H1 (cell line): ENCODE data around the gene BLOC1S3. TPM values are rescaled to one million over a fixed set of nuclear protein-coding genes. Genes with fewer than 3 reads are reported as not detected.

Experiments
- CTCF ChIA-PET: fragments of 300-600 bp; sonication (Branson Sonifier 250); formaldehyde crosslinking; loops from one replicate; lab custom pipeline; 2021; ENCODE audit not compliant: partially characterized antibody; lab: Charles Lee
- POLR2A ChIA-PET: fragments of 300-600 bp; sonication (Branson Sonifier 250); formaldehyde crosslinking; loops from one replicate; lab custom pipeline; 2021; ENCODE audit warnings: inconsistent platforms; ENCODE audit not compliant: partially characterized antibody; lab: Charles Lee
- DNase-seq, 2 experiments: peaks; one replicate each; pipeline versions ENCODE4 v3.0.0 to v3.0.0-alpha.2; 2010 to 2022; ENCODE audit warnings: low spot score in 2 of 2, low read depth in 1 of 2, mixed read lengths in 1 of 2
- FAIRE-seq: peaks from 2 replicates; lab custom pipeline; 2011; peaks lifted over from hg19 to GRCh38; lab: Jason Lieb, UNC
- H2AFZ ChIP-seq: 2 replicates; pipeline ENCODE4 v1.8.1; 2012; ENCODE audit warnings: low read length, inconsistent platforms
- H2AK5ac ChIP-seq: 2 replicates; pipeline ENCODE4 v1.6.1; 2013; ENCODE audit warnings: low read depth, low read length
- H2BK120ac ChIP-seq: replicated peaks from 2 replicates; pipeline ENCODE3; 2013; ENCODE audit warnings: low read depth, low read length, inconsistent platforms
- H2BK12ac ChIP-seq: 2 replicates; pipeline ENCODE4 v1.6.1; 2013; ENCODE audit warnings: low read depth, low read length
- H2BK15ac ChIP-seq: 2 replicates; pipeline ENCODE4 v1.6.1; 2013; ENCODE audit warnings: low read length
- H2BK20ac ChIP-seq: 2 replicates; pipeline ENCODE4 v1.6.1; 2013; ENCODE audit warnings: low read length
- H2BK5ac ChIP-seq: 2 replicates; pipeline ENCODE4 v1.6.1; 2013; ENCODE audit warnings: low read depth, low read length
- H3K14ac ChIP-seq: 2 replicates; pipeline ENCODE4 v1.6.1; 2013; ENCODE audit warnings: inconsistent platforms; ENCODE audit not compliant: insufficient read length
- H3K18ac ChIP-seq: 2 replicates; pipeline ENCODE4 v1.6.1; 2013; ENCODE audit warnings: low read length; ENCODE audit errors: extremely low read depth
- H3K23ac ChIP-seq: 2 replicates; pipeline ENCODE4 v1.6.1; 2013; ENCODE audit warnings: inconsistent platforms; ENCODE audit not compliant: insufficient read length
- H3K23me2 ChIP-seq: 2 replicates; pipeline ENCODE4 v1.6.1; 2013; ENCODE audit warnings: low read depth, low read length
- H3K27ac ChIP-seq: 2 replicates; pipeline ENCODE4 v1.6.1; 2011; ENCODE audit warnings: low read depth, low read length, inconsistent platforms
- H3K27me3 ChIP-seq, 4 experiments: replicated peaks in 1 of 4; 1 replicate in 1 of 4; 2 replicates in 3 of 4; pipeline versions ENCODE4 v1.6.1 to v1.8.1; 2011 to 2013; ENCODE audit warnings: low read length in 3 of 4, mild to moderate bottlenecking in 3 of 4, inconsistent platforms in 2 of 4, mixed read lengths in 2 of 4, moderate library complexity in 1 of 4; ENCODE audit not compliant: control insufficient read depth in 3 of 4, insufficient read depth in 3 of 4; ENCODE audit errors: extremely low read depth in 1 of 4
- H3K36me3 ChIP-seq, 4 experiments: 2 replicates each; pipeline versions ENCODE4 v1.6.1 to v1.8.1; 2011 to 2013; ENCODE audit warnings: mild to moderate bottlenecking in 4 of 4, low read length in 3 of 4, moderate library complexity in 2 of 4, control low read depth in 1 of 4, inconsistent platforms in 1 of 4; ENCODE audit not compliant: insufficient read depth in 4 of 4, control insufficient read depth in 2 of 4
- H3K4ac ChIP-seq: replicated peaks from 2 replicates; pipeline ENCODE3; 2013; ENCODE audit warnings: low read length, low read depth, mixed read lengths, inconsistent platforms; ENCODE audit not compliant: insufficient read length
- H3K4me1 ChIP-seq, 4 experiments: replicated peaks in 1 of 4; 1 replicate in 1 of 4; 2 replicates in 3 of 4; pipeline versions ENCODE4 v1.6.1 to v1.8.1; 2011 to 2013; ENCODE audit warnings: low read length in 3 of 4, inconsistent platforms in 2 of 4, mixed read lengths in 1 of 4; ENCODE audit not compliant: insufficient read depth in 4 of 4, control insufficient read depth in 3 of 4
- H3K4me2 ChIP-seq, 2 experiments: 2 replicates each; pipeline versions ENCODE4 v1.6.1 to v1.8.1; 2011 to 2013; ENCODE audit warnings: low read depth in 2 of 2, low read length in 2 of 2, control low read depth in 1 of 2, inconsistent platforms in 1 of 2, mild to moderate bottlenecking in 1 of 2; ENCODE audit not compliant: insufficient read depth in 1 of 2
- H3K4me3 ChIP-seq, 4 experiments: fragments of 200-600, 300-600 bp in 1 of 4; sonication (generic), shearing (Covaris generic), sonication (Bioruptor Twin) in 1 of 4; 2 replicates each; pipeline versions ENCODE4 v1.5.1 to v1.8.1; 2011 to 2016; ENCODE audit warnings: low read length in 4 of 4, low read depth in 3 of 4, control low read depth in 2 of 4, inconsistent platforms in 2 of 4, mild to moderate bottlenecking in 2 of 4, mixed read lengths in 1 of 4, moderate library complexity in 1 of 4; ENCODE audit not compliant: insufficient read depth in 2 of 4; ENCODE audit errors: extremely low read depth in 1 of 4
- H3K56ac ChIP-seq: replicated peaks from 2 replicates; pipeline ENCODE3; 2013; ENCODE audit warnings: low read depth, mild to moderate bottlenecking, mixed read lengths, low read length, inconsistent platforms; ENCODE audit not compliant: insufficient read length
- H3K79me1 ChIP-seq: 2 replicates; pipeline ENCODE4 v1.6.1; 2013; ENCODE audit warnings: low read depth, low read length, control low read depth
- H3K79me2 ChIP-seq, 2 experiments: 2 replicates each; pipeline versions ENCODE4 v1.6.1 to v1.8.1; 2012 to 2013; ENCODE audit warnings: low read length in 2 of 2, mild to moderate bottlenecking in 2 of 2, inconsistent platforms in 1 of 2; ENCODE audit not compliant: insufficient read depth in 2 of 2, control insufficient read depth in 1 of 2
- H3K9ac ChIP-seq, 4 experiments: replicated peaks in 1 of 4; 1 replicate in 1 of 4; 2 replicates in 3 of 4; pipeline versions ENCODE4 v1.6.1 to v1.8.1; 2011 to 2013; ENCODE audit warnings: low read depth in 3 of 4, low read length in 3 of 4, control low read depth in 2 of 4, mild to moderate bottlenecking in 2 of 4, moderate library complexity in 2 of 4, inconsistent platforms in 1 of 4; ENCODE audit errors: extremely low read depth in 1 of 4
- H3K9me3 ChIP-seq, 2 experiments: 2 replicates each; pipeline versions ENCODE4 v1.6.1 to v1.8.1; 2012 to 2013; ENCODE audit warnings: mild to moderate bottlenecking in 2 of 2, moderate library complexity in 2 of 2, control low read depth in 1 of 2, inconsistent platforms in 1 of 2, low read depth in 1 of 2, low read length in 1 of 2, mixed read lengths in 1 of 2; ENCODE audit not compliant: insufficient read depth in 2 of 2
- H4K20me1 ChIP-seq, 2 experiments: replicated peaks in 1 of 2; 2 replicates each; pipeline versions ENCODE3 to v1.8.1; 2011 to 2013; ENCODE audit warnings: inconsistent platforms in 2 of 2, low read length in 2 of 2, mild to moderate bottlenecking in 1 of 2; ENCODE audit not compliant: insufficient read depth in 2 of 2, control insufficient read depth in 1 of 2
- H4K5ac ChIP-seq: 2 replicates; pipeline ENCODE4 v1.6.1; 2013; ENCODE audit warnings: low read length, low read depth, mixed read lengths, inconsistent platforms; ENCODE audit not compliant: insufficient read length
- H4K8ac ChIP-seq: 2 replicates; pipeline ENCODE4 v1.8.0; 2013; ENCODE audit warnings: mild to moderate bottlenecking, moderate library complexity, low read length, inconsistent platforms; ENCODE audit not compliant: insufficient read depth; ENCODE audit errors: extremely low read depth
- H4K91ac ChIP-seq: replicated peaks from 2 replicates; pipeline ENCODE3; 2013; ENCODE audit warnings: low read length, mixed read lengths, inconsistent platforms; ENCODE audit not compliant: insufficient read length
- CBX8 ChIP-seq: fragments of 300-800, 300-1000 bp; sonication (generic); IDR thresholded peaks from 2 replicates; pipeline ENCODE4 v1.7.1; 2016; ENCODE audit warnings: low read depth, low read length, borderline replicate concordance
- CEBPB ChIP-seq: IDR thresholded peaks from 2 replicates; pipeline ENCODE4 v1.6.1; 2012; ENCODE audit warnings: low read depth, low read length
- KDM4A ChIP-seq: IDR thresholded peaks from one replicate; pipeline ENCODE4 v1.7.1; 2012; ENCODE audit warnings: low read depth, mild to moderate bottlenecking, moderate library complexity, low read length, inconsistent platforms; ENCODE audit not compliant: severe bottlenecking
- PHF8 ChIP-seq: fragments of 200-600 bp; sonication (generic); conservative IDR thresholded peaks from 2 replicates; pipeline ENCODE4 v1.7.1; 2012; ENCODE audit warnings: low read depth, mild to moderate bottlenecking, inconsistent platforms, low read length, moderate library complexity
- SAP30 ChIP-seq: fragments of 300-600 bp; sonication (generic); IDR thresholded peaks from 2 replicates; pipeline ENCODE4 v1.7.1; 2012; ENCODE audit warnings: low read length, moderate library complexity, mild to moderate bottlenecking, inconsistent platforms; ENCODE audit not compliant: insufficient read depth, insufficient replicate concordance
- SIRT6 ChIP-seq: IDR thresholded peaks from one replicate; pipeline ENCODE4 v1.7.1; 2012; ENCODE audit warnings: low read length, inconsistent platforms
- USF2 ChIP-seq: IDR thresholded peaks from 2 replicates; pipeline ENCODE4 v1.6.1; 2011; ENCODE audit warnings: low read length, improper control_type of control experiment
- WGBS, 2 experiments: shearing (Covaris generic) in 1 of 2; methylation state at CpG; one replicate each; pipeline versions ENCODE4 v1.1.6 to v1.1.7; 2013 to 2015; ENCODE audit warnings: low lambda C conversion rate in 2 of 2, mixed read lengths in 2 of 2, inconsistent platforms in 1 of 2, low coverage in 1 of 2, missing lambda C conversion rate in 1 of 2; ENCODE audit not compliant: insufficient replicate concordance in 2 of 2, insufficient coverage in 1 of 2, insufficient read length in 1 of 2; ENCODE audit errors: extremely low coverage in 1 of 2, missing lambda C conversion rate in 1 of 2; 5-methylcytosine and 5-hydroxymethylcytosine counted together
- polyA plus RNA-seq, 7 experiments: library from polyadenylated mRNA; depleted of rRNA in 3 of 7; stranded (reverse) in 5 of 7; unstranded in 2 of 7; fragments of >200 nt in 5 of 7; fragments of 200-250 nt in 2 of 7; gene quantifications; 1 replicate in 5 of 7; 2 replicates in 1 of 7; 4 replicates in 1 of 7; pipeline versions ENCODE4 v1.2.1 to v1.2.3, GENCODE V29; 2011 to 2013; ENCODE audit warnings: missing spikeins in 2 of 7, mixed read lengths in 2 of 7
- total RNA-seq: library from RNA; stranded (reverse); fragmentation: NEBNext Ultra II Directional; extraction: Animal tissue kit (Norgen Biotek cat#: 25700); gene quantifications from 2 replicates; pipeline ENCODE4 v1.2.1, GENCODE V29; 2021
- TF ChIP-seq, protein P1 (sequence below), 3 experiments: IDR thresholded peaks; 1 replicate in 2 of 3; 2 replicates in 1 of 3; pipeline versions ENCODE4 v1.5.1 to v1.6.1; 2011; ENCODE audit warnings: low read length in 3 of 3, mild to moderate bottlenecking in 3 of 3, inconsistent platforms in 2 of 3, low read depth in 1 of 3, moderate library complexity in 1 of 3; ENCODE audit not compliant: insufficient read depth in 1 of 3; ENCODE audit errors: control extremely low read depth in 1 of 3

BLOC1S3 gene
- total and polyA plus RNA-seq, 2 of the 8 experiments (the other 6 are each of a cell fraction or from before 2014, with no cell fraction given): 6.0 to 6.1 TPM

GRCh38 chr19:45222724-45223123 lies 44.1 kb downstream of the BLOC1S3 start:
- Histone ChIP-seq H2BK20ac (no peak overlapping the region), H2AK5ac (no peak overlapping the region), H3K4ac (no peak overlapping the region), H3K18ac (no peak overlapping the region), H3K79me2 (no peaks in the 10 kb centered on the region), H3K56ac (no peak overlapping the region), H3K14ac (no peak overlapping the region), H2BK15ac (no peak overlapping the region), H3K23me2 (peaks cover 4% of the 10 kb centered on the region; the same call in 1 of the 2 replicates), H3K4me3 (no peak overlapping the region), H2BK120ac (no peak overlapping the region), H3K79me1 (no peaks in the 10 kb centered on the region), H4K20me1 (peaks cover 0 to 4% of the 10 kb centered on the region in 2 experiments), H2BK5ac (no peak overlapping the region), H3K27ac (no peak overlapping the region), H3K36me3 (no peaks in the 10 kb centered on the region), H2AFZ (no peak overlapping the region), H4K8ac (no peak overlapping the region), H3K23ac (no peak overlapping the region), H3K4me1 (peaks cover 0 to 10% (median 3%) of the 10 kb centered on the region in 4 experiments; a peak in 5 of 7 replicates), H3K9me3 (no peaks in the 10 kb centered on the region), H4K91ac (no peak overlapping the region), H2BK12ac (no peak overlapping the region), H3K9ac (no peak overlapping the region), H3K4me2 (no peak overlapping the region), H3K27me3 (peaks cover 0 to 12% (median 11%) of the 10 kb centered on the region in 4 experiments; a peak in 6 of 7 replicates), H4K5ac (no peak overlapping the region)
- DNase-seq (no peak), FAIRE-seq (no peak)
- POLR2A ChIA-PET: interaction anchor here (1.2 to 1.7 kb wide), 2 partner anchors 24 to 26 kb away, joined by 3 to 5 read pairs; no protein-coding TSS in a partner anchor
- CTCF ChIA-PET: interaction anchor here (0.6 to 1.2 kb wide), 3 partner anchors 8 to 39 kb away, joined by 3 to 4 read pairs (median 4); no protein-coding TSS in a partner anchor
- TF ChIP-seq KDM4A: no peak
- TF ChIP-seq PHF8: no peak
- no peak for TF ChIP-seq SAP30
- no peak for TF ChIP-seq USF2
- TF ChIP-seq, protein P1, sequence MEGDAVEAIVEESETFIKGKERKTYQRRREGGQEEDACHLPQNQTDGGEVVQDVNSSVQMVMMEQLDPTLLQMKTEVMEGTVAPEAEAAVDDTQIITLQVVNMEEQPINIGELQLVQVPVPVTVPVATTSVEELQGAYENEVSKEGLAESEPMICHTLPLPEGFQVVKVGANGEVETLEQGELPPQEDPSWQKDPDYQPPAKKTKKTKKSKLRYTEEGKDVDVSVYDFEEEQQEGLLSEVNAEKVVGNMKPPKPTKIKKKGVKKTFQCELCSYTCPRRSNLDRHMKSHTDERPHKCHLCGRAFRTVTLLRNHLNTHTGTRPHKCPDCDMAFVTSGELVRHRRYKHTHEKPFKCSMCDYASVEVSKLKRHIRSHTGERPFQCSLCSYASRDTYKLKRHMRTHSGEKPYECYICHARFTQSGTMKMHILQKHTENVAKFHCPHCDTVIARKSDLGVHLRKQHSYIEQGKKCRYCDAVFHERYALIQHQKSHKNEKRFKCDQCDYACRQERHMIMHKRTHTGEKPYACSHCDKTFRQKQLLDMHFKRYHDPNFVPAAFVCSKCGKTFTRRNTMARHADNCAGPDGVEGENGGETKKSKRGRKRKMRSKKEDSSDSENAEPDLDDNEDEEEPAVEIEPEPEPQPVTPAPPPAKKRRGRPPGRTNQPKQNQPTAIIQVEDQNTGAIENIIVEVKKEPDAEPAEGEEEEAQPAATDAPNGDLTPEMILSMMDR (IDR thresholded peaks at IDR 0.05; ENCODE audit: control extremely low read depth in 1 of 3, insufficient read depth in 1 of 3, low read depth in 1 of 3, low read length in 3 of 3): no peak
- no peak for TF ChIP-seq CEBPB
- no peak for TF ChIP-seq CBX8
- no peak for TF ChIP-seq SIRT6
- 87% methylated on average over 6 of the region's 6 CpGs; no CpG with 5 or more reads in 1 of the 2 experiments for WGBS, 2 experiments
